Naive thymus-derived CD8-positive, alpha-beta T cell (primary cell): ENCODE results near the gene NUTM2D. TPM values are rescaled to one million over a fixed set of nuclear protein-coding genes. Genes with fewer than 3 reads are reported as not detected.
A peak's percentile ranks its signal among the peaks of the same experiment; 100 is the strongest.
"Not testable (repeated sequence)": the region's sequence is repeated elsewhere in the genome, so short reads cannot be mapped to it uniquely, and the experiment has no call there.

Experiments
- ATAC-seq, 2 donors: fragments of 150-1000 bp; cut with Tn5 transposase in 1 of 2; sonication (Bioruptor Pico), chemical (Tn5 transposase) in 1 of 2; 1 replicate in 1 of 2; 2 replicates in 1 of 2; pipeline ENCODE4 v1.10.0; 2021; ENCODE audit warnings: mild to moderate bottlenecking in 2 of 2, moderate library complexity in 2 of 2
- POLR2A ChIA-PET: fragments of 350-600 bp; sonication (Branson Sonifier 250); formaldehyde crosslinking; loops from one replicate; lab custom pipeline; 2021; ENCODE audit warnings: antibody characterized with exemption; lab: Charles Lee
- DNase-seq, 10 donors: peaks; one replicate each; pipeline versions ENCODE4 v3.0.0 to v3.0.0-alpha.2; 2020 to 2022
- H3K27ac Mint-ChIP-seq, 10 donors: one replicate each; pipeline ENCODE4 v1.8.0; 2020 to 2022; ENCODE audit warnings: mild to moderate bottlenecking in 10 of 10, mixed read lengths in 10 of 10, moderate library complexity in 4 of 10, inconsistent platforms in 1 of 10
- H3K27me3 Mint-ChIP-seq, 5 donors: one replicate each; pipeline ENCODE4 v1.8.0; 2021 to 2022; ENCODE audit warnings: mixed read lengths in 5 of 5
- H3K36me3 Mint-ChIP-seq, 3 donors: one replicate each; pipeline ENCODE4 v1.8.0; 2020 to 2022; ENCODE audit warnings: mixed read lengths in 3 of 3, mild to moderate bottlenecking in 2 of 3, inconsistent platforms in 1 of 3
- H3K4me1 Mint-ChIP-seq, 4 donors: one replicate each; pipeline ENCODE4 v1.8.0; 2021 to 2022; ENCODE audit warnings: mixed read lengths in 4 of 4
- H3K4me3 Mint-ChIP-seq, 10 donors: one replicate each; pipeline ENCODE4 v1.8.0; 2020 to 2022; ENCODE audit warnings: mild to moderate bottlenecking in 10 of 10, mixed read lengths in 10 of 10, moderate library complexity in 6 of 10, inconsistent platforms in 1 of 10
- H3K9me3 Mint-ChIP-seq, 9 donors: one replicate each; pipeline ENCODE4 v1.8.0; 2020 to 2022; ENCODE audit warnings: mixed read lengths in 9 of 9, mild to moderate bottlenecking in 3 of 9, inconsistent platforms in 1 of 9, moderate library complexity in 1 of 9
- polyA plus RNA-seq, 3 donors: library from polyadenylated mRNA; unstranded; fragments of 300-500 nt; fragmentation: Illumina TruSeq; gene quantifications; one replicate each; pipeline ENCODE4 v1.2.3, GENCODE V29; 2021
- total RNA-seq, 8 experiments: library from RNA in 2 of 8; stranded (reverse) in 2 of 8; gene quantifications; one replicate each; pipeline ENCODE4 v1.2.3 and lab custom pipeline; 2021 to 2026

Gene NUTM2D, protein sequence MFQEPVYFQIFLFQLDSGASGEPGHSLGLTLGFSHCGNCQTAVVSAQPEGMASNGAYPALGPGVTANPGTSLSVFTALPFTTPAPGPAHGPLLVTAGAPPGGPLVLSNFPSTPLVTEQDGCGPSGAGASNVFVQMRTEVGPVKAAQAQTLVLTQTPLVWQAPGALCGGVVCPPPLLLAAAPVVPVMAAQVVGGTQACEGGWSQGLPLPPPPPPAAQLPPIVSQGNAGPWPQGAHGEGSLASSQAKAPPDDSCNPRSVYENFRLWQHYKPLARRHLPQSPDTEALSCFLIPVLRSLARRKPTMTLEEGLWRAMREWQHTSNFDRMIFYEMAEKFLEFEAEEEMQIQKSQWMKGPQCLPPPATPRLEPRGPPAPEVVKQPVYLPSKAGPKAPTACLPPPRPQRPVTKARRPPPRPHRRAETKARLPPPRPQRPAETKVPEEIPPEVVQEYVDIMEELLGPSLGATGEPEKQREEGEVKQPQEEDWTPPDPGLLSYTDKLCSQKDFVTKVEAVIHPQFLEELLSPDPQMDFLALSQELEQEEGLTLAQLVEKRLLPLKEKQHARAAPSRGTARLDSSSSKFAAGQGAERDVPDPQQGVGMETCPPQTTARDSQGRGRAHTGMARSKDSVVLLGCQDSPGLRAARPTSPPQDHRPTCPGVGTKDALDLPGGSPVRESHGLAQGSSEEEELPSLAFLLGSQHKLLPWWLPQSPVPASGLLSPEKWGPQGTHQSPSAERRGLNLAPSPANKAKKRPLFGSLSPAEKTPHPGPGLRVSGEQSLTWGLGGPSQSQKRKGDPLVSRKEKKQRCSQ
- total RNA-seq (1 to 10 TPM; 5.8 to 6.6 TPM), polyA plus RNA-seq (under 1 TPM in 2 of 3 donors, not detected in 1; 0.15 TPM), total RNA-seq (lab: John Stamatoyannopoulos, UW) (0 to 2.2 (median 1.3) reads per million in 6 experiments)

DNA sequence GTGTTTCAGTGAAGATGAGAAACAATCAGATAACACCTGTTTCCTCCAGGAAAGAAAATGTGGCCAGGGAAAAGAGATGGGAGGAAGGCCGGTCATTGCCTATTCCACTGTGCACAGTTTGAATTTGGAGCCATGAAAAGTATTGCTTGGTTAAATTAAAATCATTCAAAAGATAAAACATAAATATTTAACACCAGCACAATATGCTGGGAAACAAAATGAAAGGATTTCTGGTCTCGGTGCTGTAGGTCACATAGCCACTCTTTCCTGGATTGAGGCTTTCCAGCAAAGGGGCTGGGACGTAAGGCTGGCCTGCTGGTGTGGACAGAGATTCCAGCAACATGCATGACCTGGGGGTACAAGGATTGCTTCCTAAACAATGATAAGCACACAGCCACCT lies at the start of gene NUTM2D:
TSS of gene NUTM2D (plus strand) at position 301 of the 400 bp plus-strand sequence. CDS start 522 bp downstream, outside the sequence.
- H3K4me1 Mint-ChIP-seq, ATAC-seq, H3K36me3 Mint-ChIP-seq, DNase-seq, POLR2A ChIA-PET, H3K4me3 Mint-ChIP-seq, H3K9me3 Mint-ChIP-seq, H3K27ac Mint-ChIP-seq, H3K27me3 Mint-ChIP-seq: not testable (repeated sequence)

GRCh38 chr10:87308702-87309101 lies 48.8 kb upstream of the NUTM2D start:
- H3K4me1 Mint-ChIP-seq, POLR2A ChIA-PET, H3K4me3 Mint-ChIP-seq, H3K36me3 Mint-ChIP-seq, DNase-seq, H3K27ac Mint-ChIP-seq, ATAC-seq, H3K9me3 Mint-ChIP-seq, H3K27me3 Mint-ChIP-seq: not testable (repeated sequence)

DNA sequence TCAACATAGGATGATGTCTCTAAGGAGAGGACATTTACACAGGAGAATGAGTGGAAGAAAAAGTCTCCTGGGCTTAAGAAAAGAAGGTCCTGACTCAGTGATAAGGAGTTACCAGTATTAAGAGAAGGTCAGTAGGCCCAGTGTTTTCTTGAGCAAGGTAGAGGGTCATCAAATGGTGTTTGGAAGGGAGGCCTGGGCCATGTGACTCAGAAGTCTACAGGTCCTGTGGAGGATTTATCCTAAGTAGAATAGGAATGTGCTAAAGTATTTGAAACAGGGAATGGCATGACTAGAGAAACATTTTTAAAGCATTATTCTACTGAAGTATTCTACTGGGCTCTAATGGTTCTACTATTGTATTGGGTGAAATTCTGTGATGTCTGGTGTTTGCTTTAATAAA lies 47.9 kb upstream of the NUTM2D start:
- H3K4me3 Mint-ChIP-seq, H3K4me1 Mint-ChIP-seq, POLR2A ChIA-PET, H3K27ac Mint-ChIP-seq, DNase-seq, ATAC-seq, H3K36me3 Mint-ChIP-seq, H3K27me3 Mint-ChIP-seq, H3K9me3 Mint-ChIP-seq: not testable (repeated sequence)

DNA sequence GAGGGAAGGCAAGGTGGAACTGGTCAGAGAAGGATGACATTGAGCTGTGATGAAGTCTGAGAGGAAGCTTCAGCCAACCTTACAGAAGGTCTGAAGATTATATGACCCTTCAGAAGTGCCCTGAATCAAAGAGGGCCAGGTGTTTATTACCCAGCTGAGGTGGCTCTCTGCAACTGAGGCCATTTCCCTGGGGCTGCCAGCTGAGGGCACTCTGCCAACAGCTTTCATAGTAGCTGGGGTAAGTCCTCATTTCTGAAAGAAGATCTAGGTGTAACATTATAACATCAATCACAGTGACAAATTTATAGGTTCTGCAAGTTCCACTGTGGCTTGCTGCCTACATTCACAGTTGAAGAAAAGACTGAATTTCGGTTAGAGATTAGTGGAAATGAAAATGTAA lies 46.0 kb upstream of the NUTM2D start:
- H3K36me3 Mint-ChIP-seq, POLR2A ChIA-PET, H3K27me3 Mint-ChIP-seq, H3K9me3 Mint-ChIP-seq, DNase-seq, ATAC-seq, H3K27ac Mint-ChIP-seq, H3K4me1 Mint-ChIP-seq, H3K4me3 Mint-ChIP-seq: not testable (repeated sequence)

- DNase-seq, H3K4me3 Mint-ChIP-seq, H3K36me3 Mint-ChIP-seq, H3K27me3 Mint-ChIP-seq, POLR2A ChIA-PET, H3K4me1 Mint-ChIP-seq, H3K9me3 Mint-ChIP-seq, H3K27ac Mint-ChIP-seq, ATAC-seq: not testable (repeated sequence)
These were observed 43.7 kb upstream of the NUTM2D start for GRCh38 chr10:87313649-87314359.

DNA sequence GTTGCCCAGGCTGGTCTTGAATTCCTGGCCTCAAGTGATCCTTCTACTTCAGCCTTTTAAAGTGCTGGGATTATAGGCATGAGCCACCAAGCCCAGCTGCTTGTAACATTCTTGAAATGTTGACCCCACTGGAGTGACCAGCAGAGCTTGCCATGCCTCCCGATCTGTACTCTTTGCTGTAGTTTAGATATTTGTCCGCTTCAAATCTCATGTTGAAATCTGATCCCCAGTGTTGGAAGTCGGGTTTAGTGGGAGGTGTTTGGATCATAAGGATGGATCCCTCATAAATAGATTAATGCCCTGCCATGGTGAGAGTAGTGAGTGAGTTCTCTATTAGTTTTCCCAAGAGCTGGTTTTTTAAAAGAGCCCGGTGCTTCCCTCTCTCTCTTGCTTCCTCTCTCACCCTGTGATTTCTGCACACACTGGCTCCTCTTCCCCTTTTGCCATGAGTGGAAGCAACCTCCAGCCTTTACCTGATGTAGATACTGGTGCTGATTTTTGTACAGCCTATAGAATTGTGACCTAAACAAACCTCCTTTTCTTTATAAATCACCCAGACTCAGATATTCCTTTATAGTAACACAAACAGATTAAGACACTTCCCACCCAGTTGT lies 43.1 kb upstream of the NUTM2D start:
- H3K36me3 Mint-ChIP-seq, ATAC-seq, H3K4me1 Mint-ChIP-seq, H3K27me3 Mint-ChIP-seq, DNase-seq, H3K9me3 Mint-ChIP-seq, H3K4me3 Mint-ChIP-seq, POLR2A ChIA-PET: not testable (repeated sequence)
- peak overlapping the region in 1 of 10 donors; percentile 17 for H3K27ac Mint-ChIP-seq

GRCh38 chr10:87321505-87321904 lies 36.0 kb upstream of the NUTM2D start:
- DNase-seq, POLR2A ChIA-PET, H3K36me3 Mint-ChIP-seq, H3K9me3 Mint-ChIP-seq, H3K27me3 Mint-ChIP-seq, H3K4me3 Mint-ChIP-seq, ATAC-seq, H3K4me1 Mint-ChIP-seq, H3K27ac Mint-ChIP-seq: not testable (repeated sequence)

DNA sequence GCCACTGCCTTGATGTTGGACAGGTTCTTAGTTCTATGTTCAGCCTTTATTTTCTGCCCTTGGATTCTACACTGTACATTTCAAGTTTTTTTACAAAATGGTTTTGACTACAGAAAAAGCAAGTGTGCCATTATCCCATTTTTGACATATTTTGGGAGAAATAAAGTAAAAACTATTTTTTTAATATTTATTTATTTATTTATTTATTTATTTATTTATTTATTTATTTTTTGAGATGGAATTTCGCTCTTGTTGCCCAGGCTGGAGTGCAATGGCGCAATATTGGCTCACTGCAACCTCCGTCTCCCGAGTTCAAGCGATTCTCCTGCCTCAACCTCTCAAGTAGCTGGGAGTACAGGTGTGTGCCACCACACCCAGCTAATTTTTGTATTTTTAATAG lies 33.0 kb upstream of the NUTM2D start:
- POLR2A ChIA-PET, H3K4me1 Mint-ChIP-seq, H3K4me3 Mint-ChIP-seq, H3K9me3 Mint-ChIP-seq, H3K27me3 Mint-ChIP-seq, H3K36me3 Mint-ChIP-seq, DNase-seq, ATAC-seq, H3K27ac Mint-ChIP-seq: not testable (repeated sequence)

DNA sequence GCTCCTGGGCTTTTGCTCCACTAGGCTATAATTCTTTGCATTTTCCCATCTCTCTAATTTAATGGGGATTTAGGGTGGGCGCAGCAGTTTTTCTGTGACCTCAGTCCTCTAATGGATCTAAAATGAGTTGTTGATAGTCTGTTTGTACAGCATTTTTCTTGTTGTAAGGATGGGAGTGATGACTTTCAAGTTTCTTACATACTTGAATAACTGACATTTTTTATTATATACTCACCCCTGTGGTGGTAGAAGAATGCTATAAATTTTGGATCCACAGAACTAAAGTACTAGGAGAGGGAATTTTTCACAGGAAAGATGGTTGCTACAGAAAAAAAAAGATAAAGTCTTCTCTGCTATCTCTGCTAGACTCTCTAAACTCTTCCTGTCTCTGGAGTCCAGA lies 29.6 kb upstream of the NUTM2D start:
- H3K4me3 Mint-ChIP-seq, H3K27me3 Mint-ChIP-seq, H3K9me3 Mint-ChIP-seq, H3K27ac Mint-ChIP-seq, POLR2A ChIA-PET, ATAC-seq, H3K4me1 Mint-ChIP-seq, DNase-seq, H3K36me3 Mint-ChIP-seq: not testable (repeated sequence)

DNA sequence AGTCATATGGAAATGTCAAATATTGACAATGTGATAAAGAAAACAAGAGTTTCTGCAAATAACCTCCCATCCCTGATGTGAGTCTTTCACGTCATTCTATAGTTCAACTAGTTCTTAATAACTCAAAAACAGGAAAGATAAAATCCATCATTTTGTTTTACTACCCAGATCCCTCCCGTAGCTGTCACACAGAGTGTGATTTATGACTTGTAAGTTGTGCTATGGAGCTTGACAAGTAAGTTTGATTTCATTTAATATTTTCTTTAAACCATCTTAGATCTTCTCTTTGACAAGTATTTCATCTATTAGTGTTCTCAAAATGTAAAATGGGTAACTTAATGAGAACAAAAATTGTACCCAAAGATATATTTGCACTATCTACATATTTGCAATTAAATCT lies 28.4 kb upstream of the NUTM2D start:
- ATAC-seq, DNase-seq, POLR2A ChIA-PET, H3K4me1 Mint-ChIP-seq, H3K27me3 Mint-ChIP-seq, H3K36me3 Mint-ChIP-seq, H3K9me3 Mint-ChIP-seq, H3K4me3 Mint-ChIP-seq, H3K27ac Mint-ChIP-seq: not testable (repeated sequence)

DNA sequence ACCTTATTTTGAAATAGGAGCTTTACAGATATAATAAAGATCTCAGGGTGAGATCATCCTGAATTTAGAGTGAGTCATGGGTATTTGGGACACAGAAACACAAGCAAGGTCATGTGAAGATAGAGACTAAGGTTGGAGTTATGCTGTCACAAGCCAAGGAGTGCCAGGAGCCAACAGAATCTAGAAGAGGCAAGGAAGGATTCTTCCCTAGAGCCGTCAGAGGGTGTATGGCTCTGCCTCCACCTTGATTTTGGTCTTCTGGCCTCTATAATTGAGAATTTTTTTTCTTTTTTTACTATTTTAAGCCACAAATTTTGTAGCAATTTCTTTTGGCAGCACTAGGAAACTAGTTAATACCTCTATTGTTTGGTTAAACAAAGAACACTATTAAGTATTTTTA lies 24.9 kb upstream of the NUTM2D start:
- not testable (repeated sequence) for H3K36me3 Mint-ChIP-seq

DNA sequence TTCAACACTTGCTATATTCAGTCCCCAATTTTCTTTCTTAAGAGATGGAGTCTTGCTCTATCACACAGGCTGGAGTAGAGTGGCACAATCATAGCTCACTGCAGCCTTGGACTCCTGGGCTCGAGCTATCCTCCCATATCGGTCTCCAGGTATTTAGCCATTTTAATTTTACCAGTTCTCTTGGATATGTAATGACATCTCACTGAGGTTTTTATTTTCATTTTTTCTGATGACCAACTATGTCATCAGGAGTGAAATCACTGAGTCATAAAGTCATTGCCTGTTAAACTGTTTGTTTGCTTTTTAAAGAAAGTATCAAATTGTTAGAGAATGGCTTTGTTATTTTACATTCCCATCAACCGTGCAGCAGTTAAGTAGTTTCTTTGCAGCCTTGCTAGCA lies 17.1 kb upstream of the NUTM2D start:
- POLR2A ChIA-PET, result not testable (repeated sequence)

More for the DNA sequence above, 24.9 kb upstream of the NUTM2D start:
- DNase-seq, H3K4me1 Mint-ChIP-seq, POLR2A ChIA-PET, H3K27me3 Mint-ChIP-seq, ATAC-seq, H3K4me3 Mint-ChIP-seq, H3K27ac Mint-ChIP-seq, H3K9me3 Mint-ChIP-seq: not testable (repeated sequence)

More for the DNA sequence above, 17.1 kb upstream of the NUTM2D start:
- not testable (repeated sequence) for H3K36me3 Mint-ChIP-seq, DNase-seq, H3K9me3 Mint-ChIP-seq, H3K27me3 Mint-ChIP-seq, ATAC-seq
- Mint-ChIP-seq H3K27ac (peak overlapping the region in 2 of 10 donors; percentile 44 to 59), H3K4me1 (peaks cover 3 to 27% (median 24%) of the 10 kb centered on the region in 4 donors), H3K4me3 (peak overlapping the region in 6 of 10 donors; percentile 5 to 62 (median 48))
